ENCODE measurements around the gene LY6G6F.

The LY6G6F gene

DNA sequence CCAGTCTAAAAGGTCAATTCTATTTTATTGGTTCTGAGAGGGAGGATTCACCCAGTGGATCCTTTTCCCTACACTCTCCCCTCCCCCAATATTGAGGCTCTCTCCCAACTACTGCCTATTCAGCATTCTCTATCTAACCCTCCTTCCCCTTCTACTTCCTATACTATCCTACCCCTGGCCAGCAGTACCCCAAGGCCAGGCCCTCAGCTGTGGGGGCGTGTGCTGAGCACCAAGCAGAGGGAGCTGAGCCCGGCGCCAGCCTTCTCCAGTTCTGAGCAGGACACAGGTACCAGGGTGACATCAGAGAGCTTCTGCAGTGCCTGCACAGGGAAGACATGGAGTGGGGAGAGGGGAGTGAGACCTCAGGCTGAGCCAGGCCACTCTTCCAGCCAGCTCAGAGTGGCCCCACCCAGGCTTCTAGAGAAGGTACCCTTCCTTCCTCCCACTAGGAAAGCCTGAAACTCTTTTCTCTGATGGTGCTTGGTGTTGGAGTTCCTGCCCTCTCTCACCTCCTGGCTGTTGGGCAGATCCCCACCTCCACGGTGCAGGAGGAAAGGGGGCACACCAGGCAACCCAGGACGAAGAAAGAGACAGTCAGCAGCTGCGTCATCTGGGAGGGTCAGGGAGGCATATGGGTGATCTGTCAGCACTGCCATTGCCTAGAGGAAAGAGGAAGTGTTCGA, 20.5 kb downstream of the LY6G6F start:
- DNase-seq (ENCODE audit: low read depth): no peak
- no peak overlapping the region for H3K4me3 ChIP-seq (ENCODE audit: low read depth, low read length)
- no peak for TF ChIP-seq CTCF (IDR thresholded peaks at IDR 0.05; ENCODE audit: insufficient read depth, low read depth, low read length, missing control alignments)

DNA sequence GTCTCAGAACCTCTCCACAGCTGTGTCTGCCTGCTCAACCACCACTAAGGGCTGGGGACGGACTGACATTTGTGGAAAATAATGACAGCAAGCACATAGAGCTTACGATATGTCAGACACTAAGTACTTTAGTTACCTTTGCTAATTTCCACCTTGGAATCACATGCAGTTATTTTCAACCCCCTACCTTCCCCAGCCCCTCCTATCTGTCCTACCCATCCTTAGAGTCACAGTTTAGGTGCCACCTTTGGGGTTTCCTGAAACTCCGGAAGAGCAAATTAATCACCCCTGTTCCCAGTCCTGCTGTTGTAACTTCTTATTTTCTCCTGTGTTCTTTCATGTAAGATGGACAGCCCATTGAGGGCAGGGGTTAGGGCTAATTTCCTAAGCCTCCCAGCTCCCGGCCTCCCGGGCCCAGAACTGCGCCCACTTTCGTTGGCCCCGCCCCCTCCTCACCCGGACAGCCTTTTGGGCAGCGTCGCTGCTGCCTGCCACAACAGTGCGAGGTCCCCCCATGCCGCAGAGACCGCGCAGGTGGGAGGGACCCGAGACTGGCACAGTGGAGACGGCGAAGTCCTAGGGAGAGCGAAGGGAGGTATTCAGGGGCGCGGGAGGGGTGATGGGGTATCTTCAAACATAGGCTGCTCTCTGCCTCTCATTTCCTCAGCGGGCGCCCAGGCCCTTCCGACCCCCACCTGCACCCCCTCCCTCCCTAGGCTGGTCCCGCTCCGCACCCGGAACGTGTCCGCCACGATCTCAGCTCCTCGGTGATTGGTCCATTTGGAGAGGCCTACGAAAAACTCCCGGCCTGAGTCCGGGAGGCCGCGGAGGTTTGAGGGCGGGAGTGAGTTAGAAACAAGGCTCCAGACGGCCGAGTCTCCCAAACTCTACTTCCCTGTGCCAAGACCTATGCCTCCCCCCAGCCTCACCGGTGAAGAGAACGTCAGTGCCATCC, 21.3 kb downstream of the LY6G6F start:
- no peak overlapping the region for H3K4me3 ChIP-seq (ENCODE audit: low read depth, low read length)
- DNase-seq (ENCODE audit: low read depth): peak; percentile 83

GRCh38 chr6:31728767-31729514, 22.3 kb downstream of the LY6G6F start, which contains the start of gene DDAH2:
Gene DDAH2, minus strand, starts transcription at chr6:31729299. Its CDS starts 138 bp downstream, at chr6:31729161.
- no peak for TF ChIP-seq CTCF (IDR thresholded peaks at IDR 0.05; ENCODE audit: insufficient read depth, low read depth, low read length, missing control alignments)
- DNase-seq (ENCODE audit: low read depth): no peak
- H3K4me3 ChIP-seq (ENCODE audit: low read depth, low read length): peak within 1 kb of the TSS; percentile 49

More for the DNA sequence above, 21.3 kb downstream of the LY6G6F start:
- no peak for TF ChIP-seq CTCF (IDR thresholded peaks at IDR 0.05; ENCODE audit: insufficient read depth, low read depth, low read length, missing control alignments)

DNA sequence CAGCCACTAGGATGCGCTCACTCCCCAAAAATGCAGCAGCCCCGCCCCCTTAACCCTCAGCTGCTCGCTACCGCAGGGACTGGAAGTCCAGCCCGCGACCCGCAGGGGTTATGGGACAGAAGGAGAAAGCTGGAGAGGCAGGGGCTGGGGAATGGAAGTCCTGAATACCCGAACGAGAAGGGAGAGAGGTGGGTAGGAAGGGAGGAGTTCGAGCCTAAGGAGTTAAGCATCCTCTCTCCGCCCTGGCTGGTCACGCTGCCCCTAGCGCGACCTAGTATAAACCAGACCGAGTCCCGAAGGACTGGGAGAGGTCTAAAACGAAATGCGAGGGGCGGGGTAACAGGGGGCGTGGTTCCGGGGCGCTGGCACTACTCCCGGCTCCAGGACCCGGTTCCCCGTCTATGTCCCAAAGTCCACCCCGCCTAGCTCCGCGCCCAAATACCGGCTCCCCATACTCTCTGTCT, 22.9 kb downstream of the LY6G6F start:
- peak overlapping the region; percentile 49 for H3K4me3 ChIP-seq (ENCODE audit: low read depth, low read length)
- peak; percentile 88 for DNase-seq (ENCODE audit: low read depth)
- peak; percentile 75 for TF ChIP-seq CTCF (IDR thresholded peaks at IDR 0.05; ENCODE audit: insufficient read depth, low read depth, low read length, missing control alignments)

- DNase-seq (ENCODE audit: low read depth): peak; percentile 78
- peak overlapping the region; percentile 49 for H3K4me3 ChIP-seq (ENCODE audit: low read depth, low read length)
- TF ChIP-seq CTCF (IDR thresholded peaks at IDR 0.05; ENCODE audit: insufficient read depth, low read depth, low read length, missing control alignments): no peak
Observed at GRCh38 chr6:31729979-31730630, 23.4 kb downstream of the LY6G6F start.

DNA sequence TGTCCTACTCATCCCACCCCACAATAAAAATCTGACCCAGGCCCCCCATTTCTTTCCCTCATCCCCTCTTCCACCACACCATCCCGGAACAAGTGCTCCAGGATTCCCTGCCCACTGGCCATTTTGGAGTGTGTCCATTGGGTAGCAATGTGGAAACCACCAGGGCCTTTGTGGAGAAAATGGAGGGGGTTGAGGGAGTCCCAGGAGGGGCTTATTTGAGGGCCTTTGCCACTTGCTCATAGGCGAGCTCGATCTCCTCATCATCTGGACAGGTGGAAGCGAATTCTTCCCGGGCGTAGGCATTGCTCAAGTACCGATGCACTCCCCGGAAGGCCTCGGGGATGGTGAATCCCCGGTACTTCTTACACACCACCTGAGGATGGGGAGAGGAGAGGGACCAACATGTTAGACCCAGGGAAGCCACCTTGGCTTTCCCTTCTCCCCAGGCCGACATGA, 24.0 kb downstream of the LY6G6F start:
- no peak overlapping the region for H3K4me3 ChIP-seq (ENCODE audit: low read depth, low read length)
- DNase-seq (ENCODE audit: low read depth): no peak
- TF ChIP-seq CTCF (IDR thresholded peaks at IDR 0.05; ENCODE audit: insufficient read depth, low read depth, low read length, missing control alignments): no peak
